ENCODE results near the gene CNOT4.

The CNOT4 gene

GRCh38 chr7:135539629-135540028 lies 29.7 kb upstream of the CNOT4 start:
- H3K36me3 ChIP-seq (ENCODE audit: insufficient read depth) = no peaks in the 10 kb centered on the region
- no peak overlapping the region for H3K27ac ChIP-seq
- H4K20me1 ChIP-seq (ENCODE audit: insufficient read depth) = no peaks in the 10 kb centered on the region
- H3K4me2 ChIP-seq = no peak overlapping the region
- no peak for TF ChIP-seq CTCF (conservative IDR thresholded peaks at IDR 0.05; ENCODE audit: low read depth, low read length)
- H3K79me2 ChIP-seq (ENCODE audit: insufficient read depth, low read depth) = no peaks in the 10 kb centered on the region
- H3K9ac ChIP-seq = no peak overlapping the region
- H3K4me1 ChIP-seq (ENCODE audit: low read depth, poor library complexity, severe bottlenecking) = no peaks in the 10 kb centered on the region
- no peak overlapping the region for H3K4me3 ChIP-seq (IDR thresholded peaks at IDR 0.05; ENCODE audit: insufficient read depth, low read depth, low read length)
- no peak overlapping the region for H2AFZ ChIP-seq (ENCODE audit: low read depth)
- no peaks in the 10 kb centered on the region for H3K27me3 ChIP-seq (ENCODE audit: insufficient read depth, low read depth)

DNA sequence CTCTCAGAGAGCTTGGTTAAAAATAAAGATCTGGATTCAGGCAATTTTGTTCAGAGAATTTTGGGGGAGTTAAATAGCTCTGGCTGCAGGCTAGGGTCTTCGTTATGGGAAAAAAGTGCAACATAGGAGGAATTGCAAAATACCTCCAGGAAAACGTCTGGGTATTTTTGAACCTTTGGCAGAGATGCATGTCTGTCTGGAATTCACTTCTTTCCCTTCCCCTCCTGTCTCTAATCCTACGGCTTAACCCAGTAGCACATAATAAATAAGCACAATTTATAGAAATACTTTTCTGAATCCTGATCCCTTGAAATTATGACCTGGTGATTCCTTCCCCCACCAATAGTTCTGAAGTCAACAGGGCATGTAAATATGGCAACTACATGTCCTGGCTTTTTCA lies 28.5 kb upstream of the CNOT4 start:
- H3K36me3 ChIP-seq (ENCODE audit: insufficient read depth) = no peaks in the 10 kb centered on the region
- H3K27ac ChIP-seq = no peak overlapping the region
- no peak overlapping the region for H3K4me2 ChIP-seq
- H3K79me2 ChIP-seq (ENCODE audit: insufficient read depth, low read depth) = no peaks in the 10 kb centered on the region
- no peak for TF ChIP-seq CTCF (conservative IDR thresholded peaks at IDR 0.05; ENCODE audit: low read depth, low read length)
- no peaks in the 10 kb centered on the region for H3K4me1 ChIP-seq (ENCODE audit: low read depth, poor library complexity, severe bottlenecking)
- H3K9ac ChIP-seq = no peak overlapping the region
- no peak overlapping the region for H2AFZ ChIP-seq (ENCODE audit: low read depth)
- no peak overlapping the region for H3K4me3 ChIP-seq (IDR thresholded peaks at IDR 0.05; ENCODE audit: insufficient read depth, low read depth, low read length)
- H3K27me3 ChIP-seq (ENCODE audit: insufficient read depth, low read depth) = no peaks in the 10 kb centered on the region
- no peaks in the 10 kb centered on the region for H4K20me1 ChIP-seq (ENCODE audit: insufficient read depth)

- H3K4me2 ChIP-seq = no peak overlapping the region
- no peaks in the 10 kb centered on the region for H3K4me1 ChIP-seq (ENCODE audit: low read depth, poor library complexity, severe bottlenecking)
- H2AFZ ChIP-seq (ENCODE audit: low read depth) = no peak overlapping the region
- H3K9ac ChIP-seq = no peak overlapping the region
- no peaks in the 10 kb centered on the region for H3K79me2 ChIP-seq (ENCODE audit: insufficient read depth, low read depth)
- H3K4me3 ChIP-seq (IDR thresholded peaks at IDR 0.05; ENCODE audit: insufficient read depth, low read depth, low read length) = no peak overlapping the region
- H4K20me1 ChIP-seq (ENCODE audit: insufficient read depth) = no peaks in the 10 kb centered on the region
- TF ChIP-seq CTCF (conservative IDR thresholded peaks at IDR 0.05; ENCODE audit: low read depth, low read length) = no peak
- H3K36me3 ChIP-seq (ENCODE audit: insufficient read depth) = no peaks in the 10 kb centered on the region
- no peaks in the 10 kb centered on the region for H3K27me3 ChIP-seq (ENCODE audit: insufficient read depth, low read depth)
- no peak overlapping the region for H3K27ac ChIP-seq
These were observed 28.0 kb upstream of the CNOT4 start for GRCh38 chr7:135537905-135538304.

- Histone ChIP-seq H3K4me1 (ENCODE audit: low read depth, poor library complexity, severe bottlenecking) (no peaks in the 10 kb centered on the region), H3K27ac (no peak overlapping the region), H2AFZ (ENCODE audit: low read depth) (no peak overlapping the region)
These were observed 27.6 kb upstream of the CNOT4 start for GRCh38 chr7:135537453-135537852.

More at GRCh38 chr7:135537453-135537852, 27.6 kb upstream of the CNOT4 start:
- Histone ChIP-seq H3K27me3 (ENCODE audit: insufficient read depth, low read depth) (no peaks in the 10 kb centered on the region), H3K4me2 (no peak overlapping the region), H3K79me2 (ENCODE audit: insufficient read depth, low read depth) (no peaks in the 10 kb centered on the region), H3K36me3 (ENCODE audit: insufficient read depth) (no peaks in the 10 kb centered on the region), H4K20me1 (ENCODE audit: insufficient read depth) (no peaks in the 10 kb centered on the region), H3K4me3 (IDR thresholded peaks at IDR 0.05; ENCODE audit: insufficient read depth, low read depth, low read length) (no peak overlapping the region), H3K9ac (no peak overlapping the region)
- TF ChIP-seq CTCF (conservative IDR thresholded peaks at IDR 0.05; ENCODE audit: low read depth, low read length) = no peak
